Stimulated activated CD4-positive, alpha-beta T cell treated with anti-CD3 and anti-CD28 coated beads, Interleukin-4, amount 100 ng/mL, for 48 hours (primary cell): ENCODE results near the gene TMEM50B.
"Not testable (repeated sequence)": the region's sequence is repeated elsewhere in the genome, so short reads cannot be mapped to it uniquely, and the experiment has no call there.

ENCODE experiments used
- DNase-seq, 2 donors: peaks; one replicate each; pipeline ENCODE4 v3.0.0-alpha.2; 2020; ENCODE audit warnings: low read depth in 2 of 2

The TMEM50B gene

DNA sequence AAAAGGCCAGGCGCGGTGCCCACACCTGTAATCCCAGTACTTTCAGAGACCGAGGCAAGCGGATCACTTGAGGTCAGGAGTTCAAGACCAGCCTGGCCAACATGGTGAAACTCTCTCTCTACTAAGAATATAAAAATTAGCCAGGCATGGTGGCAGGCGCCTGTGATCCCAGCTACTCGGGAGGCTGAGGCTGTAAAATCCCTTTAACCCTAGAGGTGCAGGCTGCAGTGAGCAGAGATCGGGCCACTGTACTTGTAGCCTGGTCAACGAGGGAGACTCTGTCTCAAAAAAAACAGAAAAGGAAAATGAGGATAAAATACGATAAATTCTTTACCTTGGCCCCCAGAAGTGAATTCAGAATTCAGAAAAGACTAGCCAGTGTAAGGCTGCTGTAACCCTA is 1.6 kb downstream of the TMEM50B start:
- no peak for DNase-seq

DNA sequence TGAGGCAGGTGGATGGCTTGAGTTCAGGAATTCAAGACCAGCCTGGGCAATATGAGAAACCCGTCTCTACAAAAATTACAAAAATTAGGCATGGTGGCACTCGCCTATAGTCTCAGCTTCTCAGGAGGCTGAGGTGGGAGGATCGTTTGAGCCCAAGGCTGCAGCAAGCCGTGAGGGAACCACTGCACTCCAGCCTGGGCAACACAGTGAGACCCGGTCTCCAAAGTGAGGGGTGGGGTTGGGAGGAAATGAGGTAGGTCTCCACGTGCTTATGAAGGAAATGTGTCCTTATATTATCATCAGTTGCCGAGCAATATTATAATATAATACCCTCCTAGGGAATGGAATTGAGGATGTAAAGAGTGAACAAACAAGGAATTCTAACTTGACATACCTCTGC is 2.7 kb downstream of the TMEM50B start:
- no peak for DNase-seq

DNA sequence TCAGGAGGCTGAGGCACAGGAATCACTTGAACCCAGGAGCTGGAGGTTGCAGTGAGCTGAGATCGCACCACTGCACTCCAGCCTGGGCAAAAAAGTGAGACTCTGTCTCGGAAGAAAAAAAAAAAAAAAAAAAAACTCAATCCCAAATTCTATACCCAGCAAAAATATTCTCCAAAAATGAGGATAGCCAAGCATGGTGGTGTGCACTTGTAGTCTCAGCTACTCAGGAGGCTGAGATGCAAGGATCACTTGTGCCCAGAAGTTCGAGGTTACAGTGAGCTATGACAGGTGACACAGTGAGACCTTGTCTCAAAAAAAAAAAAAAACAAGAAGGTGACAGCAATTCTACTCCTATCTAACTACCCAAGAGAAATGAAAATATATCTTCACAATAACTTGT is 6.4 kb downstream of the TMEM50B start:
- DNase-seq = no peak

GRCh38 chr21:33470701-33471100 is 9.1 kb downstream of the TMEM50B start:
- DNase-seq = no peak

GRCh38 chr21:33469183-33469582 is 10.6 kb downstream of the TMEM50B start:
- not testable (repeated sequence) for DNase-seq

- no peak for DNase-seq
Measured at GRCh38 chr21:33461538-33462250, 18.1 kb downstream of the TMEM50B start.

- no peak for DNase-seq
Measured at GRCh38 chr21:33458861-33459260, 20.9 kb downstream of the TMEM50B start.

DNA sequence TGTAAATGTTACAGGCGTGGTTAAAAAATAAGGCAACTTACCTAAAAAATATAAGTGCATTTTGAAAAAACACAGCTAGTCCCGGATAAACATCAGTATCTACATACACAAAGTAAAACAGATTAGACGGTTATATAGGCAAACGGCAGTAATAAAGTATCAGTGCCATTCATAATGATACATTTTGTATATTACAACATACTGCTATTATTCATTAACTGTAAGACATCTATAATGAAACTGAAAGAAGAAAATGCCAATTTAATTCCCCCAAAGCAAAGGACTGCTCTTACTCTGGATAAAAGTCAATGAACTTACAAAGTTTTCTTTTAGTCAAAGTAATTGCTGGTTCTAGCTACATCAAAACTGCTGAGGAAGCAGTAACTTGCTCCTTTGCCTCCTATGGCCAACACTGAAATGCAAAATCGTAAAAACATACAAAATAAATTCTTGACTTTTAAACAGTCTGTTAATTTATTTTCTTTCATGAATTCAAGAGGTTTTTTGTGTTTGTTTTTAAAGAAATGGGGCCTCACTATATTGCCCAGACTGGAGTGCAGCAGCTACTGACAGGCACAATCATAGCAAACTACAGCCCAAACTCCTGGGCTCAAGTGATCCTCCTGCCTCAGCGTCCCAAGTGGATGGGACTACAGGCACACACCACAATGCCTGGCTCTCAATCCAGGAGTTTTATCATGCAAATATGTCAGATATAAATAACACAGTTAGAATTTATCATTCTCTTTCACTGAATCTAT is 23.9 kb downstream of the TMEM50B start:
- no peak for DNase-seq

DNA sequence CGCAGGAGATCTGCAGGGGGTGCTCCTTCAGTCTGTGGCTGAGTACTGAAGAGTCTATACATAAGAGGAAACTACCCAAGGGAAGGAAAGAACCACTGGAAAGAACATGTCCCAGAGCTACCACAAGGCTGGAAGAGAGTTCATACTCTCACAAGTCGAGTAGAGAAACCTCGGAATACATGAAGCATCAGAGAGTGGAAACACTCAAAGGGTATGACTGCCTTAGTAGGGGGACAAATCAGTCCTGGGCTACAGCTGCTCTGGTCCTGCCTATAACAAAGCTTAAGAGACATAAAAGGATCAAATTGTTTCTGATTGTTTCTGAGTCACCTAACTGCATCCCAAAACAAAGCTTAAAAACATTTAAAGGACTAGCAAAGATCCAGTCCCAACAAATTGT is 27.4 kb downstream of the TMEM50B start:
- DNase-seq = no peak

GRCh38 chr21:33451634-33452071 is 28.1 kb downstream of the TMEM50B start:
- DNase-seq = no peak

DNA sequence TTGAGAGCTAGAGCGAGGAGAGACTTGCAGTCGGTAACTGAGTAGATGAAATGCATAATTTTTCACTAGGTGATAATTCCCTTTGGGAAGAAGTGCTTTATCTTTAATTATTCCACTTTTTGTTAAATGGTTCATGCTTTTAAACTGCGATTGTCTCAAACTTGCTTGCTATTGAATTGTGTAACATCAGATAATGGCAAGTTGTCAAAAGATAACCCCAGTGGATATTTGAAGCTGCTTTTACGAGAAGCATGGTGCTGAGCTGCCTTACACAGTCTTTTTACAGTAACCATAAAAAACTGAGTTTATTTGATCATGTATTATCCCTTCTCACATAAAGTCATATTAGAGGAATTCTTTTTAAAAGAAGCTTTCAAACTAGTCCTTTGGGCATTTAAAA is 30.2 kb downstream of the TMEM50B start:
- DNase-seq = no peak

DNA sequence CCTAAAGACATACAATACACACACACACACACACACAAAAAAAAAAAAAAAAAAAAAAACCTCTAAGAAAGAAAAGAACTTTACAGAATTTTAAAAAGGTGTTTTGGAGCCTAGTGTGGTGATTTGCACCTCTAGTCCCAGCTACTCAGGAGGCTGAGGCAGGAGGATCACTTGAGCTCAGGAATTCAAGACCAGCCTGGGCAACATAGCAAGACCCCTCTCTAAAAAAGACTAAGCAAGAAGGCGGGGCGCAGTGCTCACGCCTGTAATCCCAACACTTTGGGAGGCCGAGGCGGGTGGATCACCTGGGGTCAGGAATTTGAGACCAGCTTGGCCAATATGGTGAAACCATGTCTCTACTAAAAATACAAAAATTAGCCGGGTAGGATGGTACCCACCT is 33.2 kb downstream of the TMEM50B start:
- DNase-seq = not testable (repeated sequence)

- DNase-seq = no peak
Measured at GRCh38 chr21:33444499-33444898, 35.3 kb downstream of the TMEM50B start.

DNA sequence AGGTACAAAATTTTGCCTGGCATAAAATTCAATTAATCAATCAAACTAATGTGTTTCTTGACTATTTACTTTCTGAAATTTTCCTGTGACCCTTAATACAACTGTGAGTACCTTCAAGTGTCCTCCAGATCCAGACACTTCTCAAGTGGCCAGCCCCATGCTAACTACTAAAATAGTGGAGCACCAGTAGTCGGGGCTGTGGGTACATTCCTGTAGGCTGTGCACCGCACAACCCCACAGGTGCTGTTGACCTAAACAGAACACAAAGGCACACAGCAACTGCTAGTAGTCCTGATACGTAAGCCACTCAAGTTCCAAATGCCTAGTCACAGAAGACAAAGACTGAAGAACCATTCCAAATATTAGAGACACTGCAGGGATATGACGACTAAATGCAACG is 36.6 kb downstream of the TMEM50B start:
- DNase-seq = no peak

- DNase-seq = no peak
Measured at GRCh38 chr21:33441489-33442477, 38.0 kb downstream of the TMEM50B start.

DNA sequence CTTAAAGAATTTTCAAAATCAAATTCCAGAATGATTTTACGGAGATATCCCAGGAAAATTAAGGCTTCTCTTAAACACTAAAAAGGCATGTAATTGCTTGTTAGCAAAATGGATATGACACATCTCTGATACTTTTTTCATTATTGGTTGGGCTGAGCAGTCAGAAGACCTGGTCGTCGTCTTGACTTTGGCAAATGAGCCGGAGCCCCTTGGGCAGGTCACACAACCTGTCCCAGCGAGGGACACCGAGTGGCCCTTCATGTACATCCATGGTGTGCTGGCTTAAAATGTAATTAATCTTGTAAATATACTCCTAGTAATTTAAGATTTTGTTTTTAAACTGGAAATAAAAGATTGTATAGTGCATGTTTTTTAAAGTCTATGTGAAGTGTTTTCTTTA is 42.6 kb downstream of the TMEM50B start:
- no peak for DNase-seq

DNA sequence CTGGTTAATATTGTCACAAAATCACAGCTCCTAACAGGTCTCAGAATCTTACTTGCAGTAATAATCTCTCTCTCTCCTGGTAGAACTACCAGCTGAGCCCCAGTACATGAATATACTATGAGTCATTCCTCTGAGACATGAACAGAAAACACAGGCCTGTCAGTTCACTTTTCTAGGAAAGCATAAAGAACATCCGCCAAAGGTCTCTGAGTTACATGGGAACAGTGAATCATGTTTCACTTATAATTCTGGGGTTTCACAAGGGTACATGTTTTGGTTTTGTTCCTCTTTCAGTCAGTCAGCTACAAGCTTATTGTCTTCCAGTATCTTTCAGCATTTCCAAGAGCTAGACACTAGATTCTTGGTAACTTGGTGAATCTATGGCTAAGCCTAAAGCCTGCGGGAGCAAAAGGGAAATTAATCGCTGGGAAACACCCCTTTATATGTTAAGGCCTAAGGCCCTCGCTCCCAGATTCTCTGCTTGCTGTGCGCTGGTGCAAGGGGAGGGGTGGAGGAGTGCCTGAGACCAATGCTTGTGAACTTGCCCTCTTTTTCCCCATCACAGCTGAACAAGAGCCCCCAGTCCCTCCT is 44.9 kb downstream of the TMEM50B start:
- peak; percentile 10 for DNase-seq

DNA sequence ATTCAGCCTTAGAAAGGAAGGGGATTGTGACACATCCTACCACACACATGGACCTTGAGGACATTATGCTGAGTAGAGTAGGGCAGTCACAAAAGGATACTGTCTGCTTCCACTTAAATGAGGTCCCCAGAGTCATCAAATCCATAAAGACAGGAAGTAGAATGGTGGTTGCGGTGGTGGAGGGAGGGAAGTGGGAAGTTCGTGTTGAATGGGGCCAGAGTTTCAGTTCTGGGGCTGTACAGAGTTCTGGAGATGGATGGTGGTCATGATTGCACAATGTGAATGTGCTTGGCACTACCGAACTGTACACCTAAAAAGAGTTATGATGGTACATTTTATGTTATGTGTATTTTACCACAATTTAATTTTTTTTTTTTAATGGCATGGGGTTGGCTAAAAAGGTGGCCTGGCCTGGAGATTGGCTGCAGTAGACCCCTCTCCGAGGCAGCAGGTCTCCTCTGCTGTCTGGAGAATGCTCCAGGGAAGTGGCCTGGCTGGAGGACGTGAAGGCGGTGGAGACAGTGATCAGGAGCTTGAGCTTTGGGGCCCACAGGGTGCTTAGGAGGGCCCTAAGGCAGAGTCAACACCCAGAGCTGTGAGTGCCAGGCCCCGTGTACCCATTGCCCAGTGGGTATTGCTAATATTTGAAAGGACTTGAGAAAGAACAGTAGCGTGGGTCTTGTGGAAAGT is 46.2 kb downstream of the TMEM50B start:
- DNase-seq = no peak

DNA sequence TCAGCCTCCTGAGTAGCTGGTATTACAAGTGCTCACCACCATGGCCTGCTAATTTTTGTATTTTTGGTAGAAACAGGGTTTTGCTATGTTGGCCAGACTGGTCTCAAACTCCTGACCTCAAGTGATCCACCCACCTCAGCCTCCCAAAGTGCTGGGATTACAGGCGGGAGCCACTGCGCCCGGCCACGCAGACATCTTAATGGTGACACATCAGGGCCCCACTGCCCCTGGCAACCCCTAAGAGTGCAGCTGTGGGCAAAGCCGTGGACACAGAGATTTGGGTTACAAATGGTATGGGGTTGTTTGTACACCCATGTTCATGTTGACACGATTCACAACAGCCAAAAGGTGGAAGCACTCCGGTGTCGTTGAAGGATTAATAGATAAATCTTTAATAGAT is 46.8 kb downstream of the TMEM50B start:
- no peak for DNase-seq

DNA sequence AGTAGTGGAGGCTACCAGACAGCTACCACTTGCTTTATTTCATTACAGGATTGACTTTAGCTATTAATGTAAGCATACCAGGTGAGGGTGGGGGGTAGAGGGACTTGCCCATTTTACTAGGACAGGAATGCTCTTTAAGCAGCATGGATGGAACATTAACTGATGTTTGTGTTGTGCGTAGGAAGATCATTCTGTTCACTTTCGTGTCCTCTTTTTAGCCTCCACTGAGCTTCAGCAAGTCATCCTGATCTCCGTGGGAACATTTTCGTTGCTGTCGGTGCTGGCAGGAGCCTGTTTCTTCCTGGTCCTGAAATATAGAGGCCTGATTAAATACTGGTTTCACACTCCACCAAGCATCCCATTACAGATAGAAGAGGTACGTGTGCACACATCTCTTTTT is 47.3 kb downstream of the TMEM50B start:
- DNase-seq = no peak

DNA sequence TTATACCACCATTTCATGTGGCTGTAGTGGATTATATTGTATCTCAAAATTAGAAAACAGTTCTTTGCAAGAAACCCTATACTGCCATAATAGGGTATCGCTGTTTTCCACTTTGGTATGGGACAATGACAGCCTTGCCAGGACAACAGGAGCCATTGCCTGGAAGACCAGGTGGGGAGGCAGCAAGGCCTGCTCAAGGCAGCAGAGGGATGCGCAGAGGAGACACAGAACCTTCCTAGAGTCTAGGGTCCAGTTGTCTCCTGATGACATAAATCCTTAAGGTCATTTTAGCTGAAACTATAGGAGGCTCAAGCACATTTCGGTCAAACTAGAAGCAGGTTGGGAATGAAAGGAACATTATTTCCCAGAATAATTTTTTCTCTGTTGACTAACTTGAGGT is 48.9 kb downstream of the TMEM50B start:
- no peak for DNase-seq
